NCI-H1694 (cell line): ENCODE data around the gene ART4.
A peak's percentile ranks its signal among the peaks of the same experiment; 100 is the strongest.

ENCODE experiments used
- DNase-seq: peaks from one replicate; lab custom pipeline; 2025; lab: John Stamatoyannopoulos, UW

Gene ART4

GRCh38 chr12:14843425-14843887, at the start of gene ART4:
Gene ART4, minus strand, starts transcription at chr12:14843526. Its CDS starts 413 bp downstream, at chr12:14843113.
- DNase-seq = no peak

- peak; percentile 30 for DNase-seq
These were observed 49.6 kb upstream of the ART4 start for GRCh38 chr12:14892726-14893505.

- DNase-seq = no peak
These were observed 47.4 kb upstream of the ART4 start for GRCh38 chr12:14890701-14891100.

GRCh38 chr12:14886271-14886670, 42.9 kb upstream of the ART4 start:
- no peak for DNase-seq

GRCh38 chr12:14885718-14886221, 42.4 kb upstream of the ART4 start, which contains the start of gene MGP:
Gene MGP, minus strand, starts transcription at chr12:14885854. Its CDS starts 63 bp downstream, at chr12:14885791.
- DNase-seq = no peak

- peak; percentile 78 for DNase-seq
These were observed 41.1 kb upstream of the ART4 start for GRCh38 chr12:14884458-14884878.

GRCh38 chr12:14883686-14884085, 40.4 kb upstream of the ART4 start:
- DNase-seq = peak; percentile 98

GRCh38 chr12:14880890-14881453, 37.6 kb upstream of the ART4 start:
- DNase-seq = no peak

- DNase-seq = no peak
These were observed 36.1 kb upstream of the ART4 start for GRCh38 chr12:14879222-14879933.

GRCh38 chr12:14878488-14878887, 35.2 kb upstream of the ART4 start:
- DNase-seq = no peak

GRCh38 chr12:14876833-14877232, 33.5 kb upstream of the ART4 start:
- no peak for DNase-seq

GRCh38 chr12:14874882-14875281, 31.6 kb upstream of the ART4 start:
- DNase-seq = peak; percentile 71

- peak; percentile 33 for DNase-seq
These were observed 30.3 kb upstream of the ART4 start for GRCh38 chr12:14873440-14874185.

GRCh38 chr12:14871886-14872285, 28.6 kb upstream of the ART4 start:
- DNase-seq = no peak

- DNase-seq = no peak
These were observed 27.9 kb upstream of the ART4 start for GRCh38 chr12:14871247-14871646.

- DNase-seq = no peak
These were observed 25.7 kb upstream of the ART4 start for GRCh38 chr12:14868916-14869506.

GRCh38 chr12:14860490-14860889, 17.2 kb upstream of the ART4 start:
- DNase-seq = no peak

- DNase-seq = no peak
These were observed 15.2 kb upstream of the ART4 start for GRCh38 chr12:14858513-14858912.

GRCh38 chr12:14854586-14855183, 11.4 kb upstream of the ART4 start:
- DNase-seq = no peak

GRCh38 chr12:14853961-14854360, 10.6 kb upstream of the ART4 start:
- DNase-seq = no peak

GRCh38 chr12:14852880-14853279, 9.6 kb upstream of the ART4 start:
- no peak for DNase-seq
